ENCODE data around the gene DLL1.

The DLL1 gene

GRCh38 chr6:170313716-170314295 is 22.9 kb upstream of the DLL1 start:
- no peaks in the 10 kb centered on the region for H3K9me3 ChIP-seq (ENCODE audit: insufficient read depth, low read length, severe bottlenecking)
- no peak overlapping the region for H3K4me3 ChIP-seq (ENCODE audit: low read depth in 1 of 2, low read length in 2 of 2)
- TF ChIP-seq CTCF (IDR thresholded peaks at IDR 0.05; ENCODE audit: borderline replicate concordance, extremely low read depth, low read length, poor library complexity, severe bottlenecking): no peak
- no peak for TF ChIP-seq EZH2 (IDR thresholded peaks at IDR 0.05; ENCODE audit: borderline replicate concordance, low read depth, low read length, severe bottlenecking)
- no peak overlapping the region for H3K27ac ChIP-seq (ENCODE audit: low read length)
- no peak overlapping the region for H2AFZ ChIP-seq (ENCODE audit: low read depth, low read length)
- H3K4me2 ChIP-seq (ENCODE audit: insufficient read depth, low read length): no peak overlapping the region
- H3K79me2 ChIP-seq (ENCODE audit: insufficient read depth, low read length): peaks cover 82% of the 10 kb centered on the region
- peaks cover 4% of the 10 kb centered on the region for H3K4me1 ChIP-seq (ENCODE audit: insufficient read depth, low read length)
- DNase-seq (no peak), ATAC-seq (ENCODE audit: insufficient read depth, low read depth) (no peak)
- H3K9ac ChIP-seq (ENCODE audit: low read depth, low read length): no peak overlapping the region
- H3K27me3 ChIP-seq (ENCODE audit: insufficient read depth, low read length, poor library complexity): no peaks in the 10 kb centered on the region
- peaks cover 33% of the 10 kb centered on the region for H4K20me1 ChIP-seq (ENCODE audit: insufficient read depth, low read length)
- H3K36me3 ChIP-seq (ENCODE audit: insufficient read depth, low read length): peaks cover 19% of the 10 kb centered on the region

DNA sequence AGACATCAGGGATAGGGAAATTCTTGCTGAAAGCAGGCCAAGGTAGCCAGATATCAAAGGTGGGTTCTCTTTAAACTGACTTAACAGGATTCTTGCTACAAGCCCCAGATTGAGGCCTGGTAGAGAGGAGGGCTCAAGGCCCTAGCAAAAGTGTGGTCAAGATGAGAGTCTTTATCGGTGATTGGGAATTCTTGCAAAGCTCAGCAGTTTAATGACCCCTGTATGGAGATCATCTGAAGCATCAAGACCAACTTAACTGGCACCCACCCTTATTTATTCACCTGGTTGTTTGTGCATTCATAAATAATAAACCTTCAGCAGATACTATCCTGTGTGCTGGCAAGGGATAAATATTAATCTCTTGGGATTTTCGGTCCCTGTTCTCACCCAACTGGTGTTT is 22.0 kb upstream of the DLL1 start:
- Histone ChIP-seq H3K9me3 (ENCODE audit: insufficient read depth, low read length, severe bottlenecking) (no peaks in the 10 kb centered on the region), H3K4me1 (ENCODE audit: insufficient read depth, low read length) (peaks cover 14% of the 10 kb centered on the region), H3K4me2 (ENCODE audit: insufficient read depth, low read length) (no peak overlapping the region), H3K27me3 (ENCODE audit: insufficient read depth, low read length, poor library complexity) (no peaks in the 10 kb centered on the region), H3K4me3 (ENCODE audit: low read depth in 1 of 2, low read length in 2 of 2) (no peak overlapping the region), H3K36me3 (ENCODE audit: insufficient read depth, low read length) (peaks cover 14% of the 10 kb centered on the region), H3K27ac (ENCODE audit: low read length) (no peak overlapping the region), H4K20me1 (ENCODE audit: insufficient read depth, low read length) (peaks cover 40% of the 10 kb centered on the region), H2AFZ (ENCODE audit: low read depth, low read length) (no peak overlapping the region), H3K9ac (ENCODE audit: low read depth, low read length) (no peak overlapping the region), H3K79me2 (ENCODE audit: insufficient read depth, low read length) (peaks cover 91% of the 10 kb centered on the region)
- DNase-seq: no peak
- TF ChIP-seq CTCF (IDR thresholded peaks at IDR 0.05; ENCODE audit: borderline replicate concordance, extremely low read depth, low read length, poor library complexity, severe bottlenecking) (no peak), EZH2 (IDR thresholded peaks at IDR 0.05; ENCODE audit: borderline replicate concordance, low read depth, low read length, severe bottlenecking) (no peak)
- ATAC-seq (ENCODE audit: insufficient read depth, low read depth): no peak

- Histone ChIP-seq H3K4me1 (ENCODE audit: insufficient read depth, low read length) (peaks cover 22% of the 10 kb centered on the region), H3K27ac (ENCODE audit: low read length) (no peak overlapping the region), H3K27me3 (ENCODE audit: insufficient read depth, low read length, poor library complexity) (no peaks in the 10 kb centered on the region), H3K9ac (ENCODE audit: low read depth, low read length) (no peak overlapping the region), H4K20me1 (ENCODE audit: insufficient read depth, low read length) (peaks cover 43% of the 10 kb centered on the region), H3K79me2 (ENCODE audit: insufficient read depth, low read length) (peaks cover 95% of the 10 kb centered on the region), H3K4me2 (ENCODE audit: insufficient read depth, low read length) (no peak overlapping the region), H3K9me3 (ENCODE audit: insufficient read depth, low read length, severe bottlenecking) (no peaks in the 10 kb centered on the region), H2AFZ (ENCODE audit: low read depth, low read length) (no peak overlapping the region), H3K4me3 (ENCODE audit: low read depth in 1 of 2, low read length in 2 of 2) (no peak overlapping the region), H3K36me3 (ENCODE audit: insufficient read depth, low read length) (peaks cover 9% of the 10 kb centered on the region)
- DNase-seq (no peak), ATAC-seq (ENCODE audit: insufficient read depth, low read depth) (no peak)
- TF ChIP-seq CTCF (IDR thresholded peaks at IDR 0.05; ENCODE audit: borderline replicate concordance, extremely low read depth, low read length, poor library complexity, severe bottlenecking): no peak
- no peak for TF ChIP-seq EZH2 (IDR thresholded peaks at IDR 0.05; ENCODE audit: borderline replicate concordance, low read depth, low read length, severe bottlenecking)
Observed at GRCh38 chr6:170311696-170312095, 20.8 kb upstream of the DLL1 start.

Data from DND-41 (cell line).